Thoracic aorta (tissue), 2 donors: ENCODE measurements around the gene PTGDS. TPM values are rescaled to one million over a fixed set of nuclear protein-coding genes. Genes with fewer than 3 reads are reported as not detected.

Experiments used
- ATAC-seq: fragments of 150-250 bp; one replicate; pipeline ENCODE4 v1.8.0; 2017; ENCODE audit warnings: low read depth; ENCODE audit not compliant: insufficient number of reproducible peaks, low FRiP score
- DNase-seq: peaks from one replicate; pipeline ENCODE4 v3.0.0-alpha.2; 2020; ENCODE audit warnings: low spot score
- H3K27ac ChIP-seq, 2 donors: fragments of 200-600 bp; sonication (generic); 1 replicate in 1 of 2; 2 replicates in 1 of 2; pipeline ENCODE4 v1.5.1; 2016; ENCODE audit warnings: mild to moderate bottlenecking in 2 of 2, moderate library complexity in 2 of 2
- H3K27me3 ChIP-seq: fragments of 200-600 bp; sonication (generic); replicated peaks from 2 replicates; pipeline ENCODE4 v1.6.0; 2016; ENCODE audit warnings: mild to moderate bottlenecking; ENCODE audit not compliant: insufficient read depth
- H3K36me3 ChIP-seq: fragments of 200-600 bp; sonication (generic); one replicate; pipeline ENCODE4 v1.5.1; 2016
- H3K4me1 ChIP-seq, 2 donors: fragments of 200-600 bp; sonication (generic); 1 replicate in 1 of 2; 2 replicates in 1 of 2; pipeline versions ENCODE4 v1.5.1 to v1.6.0; 2016; ENCODE audit warnings: low read depth in 2 of 2, mild to moderate bottlenecking in 1 of 2; ENCODE audit not compliant: control insufficient read depth in 1 of 2
- H3K4me3 ChIP-seq: fragments of 200-600 bp; sonication (generic); 2 replicates; pipeline ENCODE4 v1.5.1; 2016; ENCODE audit warnings: mild to moderate bottlenecking
- H3K9me3 ChIP-seq: fragments of 200-600 bp; sonication (generic); 2 replicates; pipeline ENCODE4 v1.5.1; 2016
- total RNA-seq, 2 donors: library from RNA; depleted of rRNA; stranded (reverse); fragments of >200 nt; gene quantifications; one replicate each; pipeline versions ENCODE4 v1.1.0 to v1.2.3, GENCODE V29; 2016
- TF ChIP-seq, protein P1 (sequence below): fragments of 200-600 bp; sonication (generic); IDR thresholded peaks from one replicate; pipeline ENCODE4 v1.5.1; 2019; ENCODE audit warnings: antibody characterized with exemption

The PTGDS gene
- total RNA-seq, 2 donors from 2014 or later: 66.1 to 89.5 TPM

DNA sequence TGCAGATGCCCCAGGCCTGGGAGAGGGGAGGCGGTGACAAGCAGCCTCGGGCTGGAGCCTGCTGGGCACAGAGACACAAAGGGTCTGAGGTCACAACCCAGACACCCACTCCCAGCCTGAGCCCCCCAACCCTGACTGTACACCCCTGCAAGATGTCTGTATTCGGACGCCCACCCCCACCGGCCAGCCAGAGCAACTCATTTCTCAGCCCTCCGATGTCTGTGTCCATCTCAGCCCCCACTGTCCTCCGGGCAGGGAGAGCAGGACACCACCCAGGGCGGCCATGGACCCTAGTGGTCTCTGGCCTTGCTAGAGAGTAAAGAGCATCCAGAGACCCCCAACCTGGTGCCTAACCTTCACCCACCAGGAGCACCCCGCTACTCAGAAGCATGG is 21.4 kb upstream of the PTGDS start:
- Histone ChIP-seq H3K27me3 (no peaks in the 10 kb centered on the region), H3K27ac (no peak overlapping the region), H3K4me1 (peaks cover 2 to 3% of the 10 kb centered on the region in 2 donors), H3K36me3 (no peaks in the 10 kb centered on the region), H3K4me3 (no peak overlapping the region), H3K9me3 (no peaks in the 10 kb centered on the region)
- DNase-seq (no peak), ATAC-seq (no peak)
- TF ChIP-seq, protein P1, sequence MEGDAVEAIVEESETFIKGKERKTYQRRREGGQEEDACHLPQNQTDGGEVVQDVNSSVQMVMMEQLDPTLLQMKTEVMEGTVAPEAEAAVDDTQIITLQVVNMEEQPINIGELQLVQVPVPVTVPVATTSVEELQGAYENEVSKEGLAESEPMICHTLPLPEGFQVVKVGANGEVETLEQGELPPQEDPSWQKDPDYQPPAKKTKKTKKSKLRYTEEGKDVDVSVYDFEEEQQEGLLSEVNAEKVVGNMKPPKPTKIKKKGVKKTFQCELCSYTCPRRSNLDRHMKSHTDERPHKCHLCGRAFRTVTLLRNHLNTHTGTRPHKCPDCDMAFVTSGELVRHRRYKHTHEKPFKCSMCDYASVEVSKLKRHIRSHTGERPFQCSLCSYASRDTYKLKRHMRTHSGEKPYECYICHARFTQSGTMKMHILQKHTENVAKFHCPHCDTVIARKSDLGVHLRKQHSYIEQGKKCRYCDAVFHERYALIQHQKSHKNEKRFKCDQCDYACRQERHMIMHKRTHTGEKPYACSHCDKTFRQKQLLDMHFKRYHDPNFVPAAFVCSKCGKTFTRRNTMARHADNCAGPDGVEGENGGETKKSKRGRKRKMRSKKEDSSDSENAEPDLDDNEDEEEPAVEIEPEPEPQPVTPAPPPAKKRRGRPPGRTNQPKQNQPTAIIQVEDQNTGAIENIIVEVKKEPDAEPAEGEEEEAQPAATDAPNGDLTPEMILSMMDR: no peak

DNA sequence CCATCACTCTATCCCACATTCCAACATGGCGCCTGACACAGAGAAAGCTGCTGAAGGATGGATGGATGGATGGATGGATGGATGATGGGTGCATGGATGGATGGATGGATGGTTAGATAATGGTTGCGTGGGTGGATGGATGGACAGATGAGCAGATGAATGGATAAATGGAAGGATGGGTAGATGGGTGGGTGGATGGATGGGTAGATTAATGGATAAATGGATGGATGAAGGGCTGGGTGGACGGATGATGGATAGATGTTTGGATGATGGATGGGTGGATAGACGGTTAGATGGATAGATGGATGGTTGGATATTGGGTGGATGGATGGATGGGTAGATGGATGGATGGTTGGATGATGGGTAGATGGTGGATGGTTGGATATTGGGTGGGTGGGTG is 20.7 kb upstream of the PTGDS start:
- Histone ChIP-seq H3K27ac (no peak overlapping the region), H3K4me1 (peaks cover 6 to 9% of the 10 kb centered on the region in 2 donors), H3K9me3 (no peaks in the 10 kb centered on the region), H3K27me3 (no peaks in the 10 kb centered on the region), H3K36me3 (no peaks in the 10 kb centered on the region), H3K4me3 (no peak overlapping the region)
- TF ChIP-seq, protein P1: no peak
- DNase-seq (no peak), ATAC-seq (no peak)

- H3K36me3 ChIP-seq: no peaks in the 10 kb centered on the region
- H3K4me3 ChIP-seq: no peak overlapping the region
- TF ChIP-seq, protein P1: no peak
- H3K4me1 ChIP-seq: peaks cover 6 to 16% of the 10 kb centered on the region in 2 donors
- no peak overlapping the region for H3K27ac ChIP-seq
- no peaks in the 10 kb centered on the region for H3K27me3 ChIP-seq
- DNase-seq: no peak
- no peaks in the 10 kb centered on the region for H3K9me3 ChIP-seq
- no peak for ATAC-seq
Observed at GRCh38 chr9:136957461-136957860, 19.8 kb upstream of the PTGDS start.

DNA sequence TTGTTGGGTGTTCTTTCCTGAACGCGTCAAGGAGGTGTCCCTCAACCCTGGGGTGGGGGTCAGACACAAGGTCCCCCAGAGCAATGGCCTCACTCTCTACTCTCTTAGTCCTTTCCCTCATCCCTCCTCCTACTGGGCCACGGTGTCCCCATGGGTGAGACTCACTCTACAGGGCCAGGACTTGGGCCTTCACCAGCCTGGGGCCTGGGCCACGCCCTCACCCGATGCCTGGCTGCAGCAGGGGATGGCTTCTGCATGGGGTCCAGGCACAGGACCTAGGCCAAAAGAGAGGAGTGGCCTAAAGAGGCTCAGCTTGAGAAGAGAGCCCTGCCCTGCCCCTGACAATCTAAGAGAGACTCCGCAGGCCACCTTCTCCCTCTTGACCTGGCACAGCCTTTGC is 19.4 kb upstream of the PTGDS start:
- TF ChIP-seq, protein P1: no peak
- Histone ChIP-seq H3K36me3 (no peaks in the 10 kb centered on the region), H3K4me3 (no peak overlapping the region), H3K27me3 (no peaks in the 10 kb centered on the region), H3K4me1 (peaks cover 6 to 16% of the 10 kb centered on the region in 2 donors), H3K9me3 (no peaks in the 10 kb centered on the region), H3K27ac (no peak overlapping the region)
- no peak for ATAC-seq
- DNase-seq: no peak

- H3K36me3 ChIP-seq: no peaks in the 10 kb centered on the region
- H3K9me3 ChIP-seq: no peaks in the 10 kb centered on the region
- no peak overlapping the region for H3K27ac ChIP-seq
- H3K4me1 ChIP-seq: peaks cover 6 to 16% of the 10 kb centered on the region in 2 donors
- TF ChIP-seq, protein P1: no peak
- no peak for DNase-seq
- H3K4me3 ChIP-seq: no peak overlapping the region
- ATAC-seq: no peak
- no peaks in the 10 kb centered on the region for H3K27me3 ChIP-seq
Observed at GRCh38 chr9:136958473-136958872, 18.8 kb upstream of the PTGDS start.
